ENCODE measurements around the gene PRKN. TPM values are rescaled to one million over a fixed set of nuclear protein-coding genes. Genes with fewer than 3 reads are reported as not detected.

PRKN gene
- total RNA-seq, 1 experiment from 2014 or later: 2.0 TPM

DNA sequence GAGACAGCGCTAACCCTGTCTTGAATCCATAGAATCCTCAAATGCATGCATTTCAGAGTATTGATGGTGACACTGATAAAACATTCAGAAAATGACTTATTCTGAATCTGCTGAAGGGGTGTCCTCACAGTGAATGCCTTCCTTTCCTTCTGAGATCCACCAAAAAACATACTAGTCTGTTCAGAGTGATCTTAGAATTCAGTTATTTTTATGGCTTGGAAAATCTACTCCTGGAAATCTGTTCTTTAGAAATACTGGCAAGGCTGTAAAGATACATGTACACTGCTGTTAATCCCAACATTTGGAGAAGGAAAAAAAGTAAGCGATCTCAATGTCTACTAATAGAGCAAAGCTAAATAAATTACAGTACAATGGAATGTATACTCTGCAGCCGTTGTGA lies 781.1 kb downstream of the PRKN start:
- no peak overlapping the region for H3K23ac ChIP-seq (ENCODE audit: insufficient read length, low read depth, low read length)
- H2BK120ac ChIP-seq (ENCODE audit: low read depth, low read length, poor library complexity, severe bottlenecking): no peak overlapping the region
- no peak overlapping the region for H3K4me2 ChIP-seq (ENCODE audit: insufficient read depth, insufficient read length, low read length)
- H2BK5ac ChIP-seq (ENCODE audit: insufficient read length, low read length): no peak overlapping the region
- Mint-ChIP-seq H3K4me1 (peaks cover 33 to 39% of the 10 kb centered on the region in 2 experiments), H3K4me3 (no peak overlapping the region), H3K9me3 (peaks cover 9 to 12% of the 10 kb centered on the region in 2 experiments), H3K27ac (no peak overlapping the region), H3K27me3 (ENCODE audit: low read depth) (peaks cover 14% of the 10 kb centered on the region), H3K36me3 (ENCODE audit: insufficient read depth in 1 of 3, low read depth in 3 of 3) (peaks cover 5 to 13% (median 8%) of the 10 kb centered on the region in 3 experiments)
- H4K20me1 ChIP-seq (ENCODE audit: control insufficient read depth, insufficient read depth, insufficient read length): no peaks in the 10 kb centered on the region
- H4K8ac ChIP-seq (replicated peaks; ENCODE audit: insufficient read length, low read depth, low read length): no peak overlapping the region
- no peak overlapping the region for H2AK5ac ChIP-seq (ENCODE audit: insufficient read length, low read length)
- no peaks in the 10 kb centered on the region for H3K4me1 ChIP-seq (ENCODE audit: insufficient read depth, low read length)
- no peak overlapping the region for H2BK20ac ChIP-seq (ENCODE audit: low read depth, low read length, poor library complexity, severe bottlenecking)
- no peak overlapping the region for H4K5ac ChIP-seq (ENCODE audit: insufficient read length, low read depth, low read length)
- TF ChIP-seq CTCF (conservative IDR thresholded peaks at IDR 0.05): no peak
- H3K27ac ChIP-seq (ENCODE audit: insufficient read length, low read depth, low read length): no peak overlapping the region
- H3K79me1 ChIP-seq (ENCODE audit: insufficient read depth, low read depth, low read length, poor library complexity, severe bottlenecking): no peaks in the 10 kb centered on the region
- no peak overlapping the region for H2BK12ac ChIP-seq (ENCODE audit: insufficient read length, low read depth, low read length)
- no peak overlapping the region for H3K18ac ChIP-seq (ENCODE audit: insufficient read length, low read depth, low read length)
- WGBS (ENCODE audit: extremely low coverage, insufficient read length, low lambda C conversion rate): no CpG with 5 or more reads among the region's 3 CpGs
- no peak overlapping the region for H2BK15ac ChIP-seq (ENCODE audit: low read depth, low read length)
- H3K9me3 ChIP-seq (ENCODE audit: control insufficient read depth, low read depth, low read length): peaks cover 5% of the 10 kb centered on the region
- no peaks in the 10 kb centered on the region for H3K27me3 ChIP-seq (ENCODE audit: insufficient read depth, low read length)
- no peak for DNase-seq
- no peaks in the 10 kb centered on the region for H3K79me2 ChIP-seq (ENCODE audit: insufficient read depth, low read length)
- H4K91ac ChIP-seq (ENCODE audit: insufficient read length, low read depth, low read length): no peak overlapping the region
- no peaks in the 10 kb centered on the region for H3K23me2 ChIP-seq (ENCODE audit: insufficient read length, low read depth, low read length, poor library complexity, severe bottlenecking)
- no peak overlapping the region for H2AFZ ChIP-seq (ENCODE audit: low read length)
- H3K9ac ChIP-seq (ENCODE audit: extremely low read depth, insufficient read length, low read length): no peak overlapping the region
- H3K14ac ChIP-seq (ENCODE audit: insufficient read depth, low read length): no peak overlapping the region
- no peak overlapping the region for H3K56ac ChIP-seq (ENCODE audit: insufficient read length, low read depth, low read length)
- no peak overlapping the region for H3K4ac ChIP-seq (ENCODE audit: low read depth, low read length)
- H3T11ph ChIP-seq (ENCODE audit: low read length): no peak overlapping the region
